NCI-H226 (cell line): ENCODE results near the gene STOX2.

Experiments used
- DNase-seq: peaks from one replicate; pipeline ENCODE4 v3.0.0-alpha.2; 2015

STOX2 gene

DNA sequence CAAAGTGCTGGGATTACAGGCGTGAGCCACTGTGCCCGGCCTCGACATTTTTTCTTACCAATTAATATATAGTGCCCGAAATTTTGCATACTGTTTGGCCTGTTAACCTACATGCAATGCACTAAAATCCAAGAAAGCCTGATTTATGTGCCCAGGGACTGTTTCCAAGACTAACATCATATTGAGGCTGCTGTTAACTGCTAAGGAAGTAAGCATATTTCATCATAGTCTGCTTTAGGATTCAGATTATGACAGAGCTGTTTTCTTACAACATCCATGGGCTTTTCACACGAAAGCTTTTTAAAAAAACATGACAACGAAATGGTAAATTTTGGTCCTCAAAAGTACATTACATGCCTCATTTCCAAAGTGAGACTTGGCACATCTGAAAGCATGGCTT is 84.4 kb downstream of the STOX2 start:
- DNase-seq = peak; percentile 36

GRCh38 chr4:183989931-183990330 is 84.8 kb downstream of the STOX2 start:
- DNase-seq = no peak

DNA sequence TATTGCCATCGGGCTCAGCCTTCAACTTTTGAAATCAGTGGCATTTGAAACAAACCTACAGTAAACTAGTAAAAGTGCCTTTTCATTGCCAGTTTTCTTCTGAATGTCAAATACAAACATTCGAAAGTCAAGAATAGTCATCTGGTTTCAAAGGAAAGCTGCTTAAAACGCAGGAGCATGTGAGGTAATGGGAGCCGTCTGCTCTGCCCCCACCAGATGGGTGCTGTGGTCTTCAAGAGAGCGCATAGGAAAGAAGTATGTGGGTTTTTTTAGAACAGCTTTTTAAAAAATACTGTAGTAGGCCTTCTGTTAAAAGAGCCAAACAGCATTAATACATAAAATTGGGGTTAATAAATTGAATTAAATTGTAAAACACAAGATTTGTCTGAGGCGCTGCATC is 88.6 kb downstream of the STOX2 start:
- no peak for DNase-seq

DNA sequence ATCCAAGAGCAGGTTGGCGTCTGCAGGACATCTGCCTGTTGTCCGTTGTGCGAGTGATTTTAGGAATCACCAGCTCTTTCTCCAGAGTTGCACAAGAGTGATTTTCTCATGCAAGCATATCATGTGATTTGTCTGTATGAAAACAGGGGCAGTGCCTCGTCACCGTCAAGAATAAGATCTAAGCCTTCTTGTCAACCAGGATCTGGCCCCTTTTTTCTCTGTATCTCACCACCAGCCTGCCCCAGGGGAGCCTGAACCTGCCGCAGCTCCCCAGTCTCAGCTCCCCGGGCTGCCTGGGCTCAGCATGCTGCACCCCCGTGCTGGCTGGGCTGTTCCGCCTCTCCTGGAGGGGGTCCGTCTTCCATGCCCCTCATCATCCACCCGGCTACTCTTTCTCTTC is 90.5 kb downstream of the STOX2 start:
- no peak for DNase-seq

- DNase-seq = peak; percentile 33
Measured at GRCh38 chr4:183996868-183997267, 91.8 kb downstream of the STOX2 start.

DNA sequence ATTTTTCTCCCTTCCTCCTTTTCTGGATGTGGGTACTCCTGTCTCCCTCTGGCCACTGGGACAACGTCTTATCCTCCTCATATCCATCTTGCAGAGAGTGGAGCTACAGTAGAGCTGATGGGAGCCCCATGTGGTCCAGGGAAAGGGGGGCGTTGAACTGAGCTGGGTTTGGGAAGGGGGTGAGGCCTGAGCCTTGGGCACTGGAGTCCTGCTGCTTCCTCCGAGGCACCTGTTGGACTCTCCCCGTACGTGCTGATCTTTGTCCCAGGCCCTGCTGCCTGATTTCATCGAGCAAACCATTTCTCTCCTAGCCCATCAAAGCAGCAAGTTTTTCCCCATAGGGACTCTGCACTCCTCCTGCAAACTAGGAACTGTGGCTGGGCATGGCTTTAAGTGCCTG is 94.3 kb downstream of the STOX2 start:
- DNase-seq = no peak

- DNase-seq = no peak
Measured at GRCh38 chr4:184000457-184001396, 95.6 kb downstream of the STOX2 start.

- no peak for DNase-seq
Measured at GRCh38 chr4:184003433-184003832, 98.3 kb downstream of the STOX2 start.

- peak; percentile 10 for DNase-seq
Measured at GRCh38 chr4:184007891-184008290, 102.8 kb downstream of the STOX2 start.

DNA sequence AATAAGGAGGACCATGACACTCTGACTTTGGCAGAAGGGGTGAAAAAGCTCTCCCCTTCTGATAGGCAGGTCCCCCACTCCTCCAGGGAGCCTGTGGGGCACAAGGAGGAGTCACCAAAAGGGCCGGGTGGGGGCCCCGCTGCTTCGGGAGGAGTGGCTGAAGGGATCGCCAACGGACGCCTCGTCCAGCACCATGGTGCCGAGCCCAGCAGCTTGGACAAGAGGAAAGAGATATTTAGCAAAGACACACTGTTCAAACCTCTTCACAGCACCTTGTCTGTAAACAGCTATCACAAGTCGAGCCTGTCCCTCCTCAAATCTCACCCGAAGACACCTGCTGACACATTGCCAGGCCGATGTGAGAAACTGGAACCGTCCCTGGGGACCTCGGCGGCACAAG is 105.6 kb downstream of the STOX2 start:
- DNase-seq = no peak

GRCh38 chr4:184011826-184012380 is 106.8 kb downstream of the STOX2 start:
- no peak for DNase-seq

- no peak for DNase-seq
Measured at GRCh38 chr4:184012937-184013336, 107.8 kb downstream of the STOX2 start.

DNA sequence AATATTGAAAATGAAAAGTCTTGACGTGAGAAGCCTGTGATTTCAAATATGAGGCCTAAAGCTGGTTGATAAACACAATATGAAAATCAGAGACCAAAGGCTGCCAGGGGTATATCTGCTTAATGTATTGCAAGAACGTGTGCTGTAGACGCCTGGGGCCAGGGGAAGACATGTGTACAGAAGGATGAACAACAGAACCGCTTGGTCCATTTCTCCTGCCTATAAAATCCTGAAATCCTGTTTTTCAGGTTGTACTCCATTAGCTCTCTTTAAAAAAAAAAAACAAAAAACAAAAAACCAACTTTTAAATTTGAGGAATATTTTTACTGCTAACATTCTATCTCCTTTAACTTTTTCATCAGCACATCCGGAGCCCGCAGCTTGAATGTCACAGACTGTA is 109.2 kb downstream of the STOX2 start:
- no peak for DNase-seq

- no peak for DNase-seq
Measured at GRCh38 chr4:184016759-184017668, 111.9 kb downstream of the STOX2 start.

GRCh38 chr4:184019076-184019475 is 114.0 kb downstream of the STOX2 start:
- DNase-seq = no peak

DNA sequence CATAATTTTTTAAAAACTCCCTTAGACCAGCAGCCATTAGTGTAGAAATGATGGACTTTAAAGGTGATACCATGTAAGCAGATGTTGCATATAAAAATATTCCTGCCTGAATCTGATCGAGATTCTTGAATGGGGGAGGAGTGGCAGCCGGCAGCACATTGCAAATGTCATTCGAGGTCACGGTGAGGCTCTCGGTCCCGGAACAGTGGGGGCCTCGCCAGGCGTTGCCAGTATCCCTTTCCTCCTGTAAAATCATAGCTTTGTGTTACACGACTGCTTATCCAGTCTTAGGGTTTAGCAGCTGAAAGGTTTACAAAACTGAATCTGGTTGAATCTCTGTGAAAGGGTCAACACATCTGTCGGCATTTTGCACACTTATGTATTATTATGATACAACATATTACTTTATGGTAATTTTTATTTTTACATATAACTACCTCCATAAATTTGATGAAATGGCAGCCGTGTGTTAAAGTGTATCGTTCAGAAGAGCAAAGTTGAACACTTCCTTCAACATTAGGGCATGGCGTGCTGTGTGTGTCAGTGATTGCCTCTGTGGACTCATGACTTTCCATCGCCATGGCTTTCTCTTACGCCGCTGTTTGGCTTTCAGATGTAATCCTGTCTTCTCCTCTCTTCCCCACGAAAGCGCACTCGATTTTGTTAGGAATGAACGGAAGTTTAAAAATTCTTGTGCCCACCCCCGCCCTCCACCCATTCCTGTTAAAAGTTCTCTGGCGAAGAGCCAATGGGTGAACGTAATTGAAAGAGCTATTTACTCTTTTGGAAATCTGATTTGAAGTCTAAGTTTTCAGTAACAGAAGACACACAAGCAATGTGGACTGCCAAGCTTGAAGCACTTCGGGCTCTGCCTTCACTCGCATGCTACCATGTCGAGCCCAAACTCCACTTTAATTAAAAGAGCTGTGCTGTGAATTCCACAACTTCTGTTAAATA is 114.8 kb downstream of the STOX2 start:
- no peak for DNase-seq

DNA sequence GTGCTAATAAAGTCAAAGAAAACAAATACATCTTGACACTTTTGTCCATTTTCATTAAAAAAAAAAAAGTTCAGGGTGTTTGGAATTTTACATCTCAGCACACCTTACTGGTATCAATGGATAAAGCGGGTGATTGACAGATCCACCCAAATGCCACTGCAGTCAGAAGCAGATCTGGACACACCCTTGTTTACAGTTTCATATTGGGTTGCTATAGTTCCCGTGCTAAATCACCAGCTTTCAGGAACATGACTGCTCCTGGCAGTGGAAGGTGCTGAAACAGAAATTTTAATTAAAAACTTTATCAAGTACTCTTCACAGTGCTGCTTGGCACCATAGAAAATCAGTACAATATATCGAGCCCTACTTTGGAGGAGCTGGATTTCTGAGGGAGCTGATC is 116.3 kb downstream of the STOX2 start:
- no peak for DNase-seq

GRCh38 chr4:184022679-184023383 is 117.7 kb downstream of the STOX2 start:
- DNase-seq = no peak

DNA sequence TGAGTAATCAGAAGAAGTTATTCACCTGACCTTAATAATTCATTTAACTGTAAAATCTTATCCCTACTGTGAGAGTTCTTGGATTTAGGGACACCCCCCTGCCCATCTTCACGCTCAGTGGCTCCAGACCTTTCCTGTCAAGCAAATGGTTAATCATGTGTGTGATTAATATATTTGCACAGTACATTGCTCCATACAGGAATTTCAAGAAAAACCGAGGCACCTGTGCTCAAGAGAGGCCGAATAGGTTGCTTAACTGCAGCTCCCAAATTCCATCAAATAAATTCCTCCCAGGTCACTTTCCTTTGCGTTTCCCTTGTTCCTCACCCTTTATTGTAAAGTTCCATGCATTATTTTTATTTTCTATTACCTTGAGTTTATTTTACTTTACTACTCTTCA is 119.5 kb downstream of the STOX2 start:
- no peak for DNase-seq

GRCh38 chr4:184028561-184029374 is 123.7 kb downstream of the STOX2 start:
- DNase-seq = no peak

DNA sequence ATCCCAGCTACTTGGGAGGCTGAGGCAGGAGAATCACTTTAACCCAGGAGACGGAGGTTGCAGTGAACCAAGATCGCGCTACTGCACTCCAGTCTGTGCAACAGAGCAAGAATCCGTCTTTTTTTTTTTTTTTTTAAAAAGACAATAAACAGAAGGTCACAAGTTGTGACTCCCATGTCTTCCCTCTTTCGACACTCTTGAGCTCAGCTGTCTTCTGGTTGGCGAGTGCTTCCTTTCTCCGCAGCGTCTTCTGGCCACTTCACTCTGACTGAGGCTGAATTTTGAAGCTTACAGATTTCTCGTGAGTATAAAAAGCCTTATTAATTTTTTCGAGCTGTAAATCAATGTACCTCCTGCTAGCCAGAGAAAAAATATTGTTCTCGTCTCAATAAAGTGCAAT is 124.9 kb downstream of the STOX2 start:
- DNase-seq = no peak
